Prostate gland (tissue), 2 donors: ENCODE data around the gene TMEM185B. TPM values are rescaled to one million over a fixed set of nuclear protein-coding genes. Genes with fewer than 3 reads are reported as not detected.

Experiments used
- DNase-seq: peaks from one replicate; pipeline ENCODE4 v3.0.0-alpha.2; 2019; ENCODE audit warnings: low spot score
- H3K27ac ChIP-seq, 2 donors: fragments of 200-600 bp; sonication (generic); 2 replicates each; pipeline ENCODE4 v1.5.1; 2017 to 2019
- H3K27me3 ChIP-seq: fragments of 200-600 bp; sonication (generic); replicated peaks from 2 replicates; pipeline ENCODE4 v1.5.1; 2019; ENCODE audit not compliant: insufficient read depth
- H3K36me3 ChIP-seq, 2 donors: fragments of 200-600 bp; sonication (generic); 1 replicate in 1 of 2; 2 replicates in 1 of 2; pipeline versions ENCODE4 v1.5.1 to v1.8.1; 2017 to 2019
- H3K4me1 ChIP-seq: fragments of 200-600 bp; sonication (generic); replicated peaks from 2 replicates; pipeline ENCODE4 v1.5.1; 2019
- H3K4me3 ChIP-seq, 2 donors: fragments of 200-600 bp; sonication (generic); 2 replicates each; pipeline ENCODE4 v1.5.1; 2017 to 2019
- H3K9me3 ChIP-seq: fragments of 200-600 bp; sonication (generic); 2 replicates; pipeline ENCODE4 v1.5.1; 2017
- CTCF ChIP-seq, 4 experiments: fragments of 200-600 bp in 2 of 4; fragments of 450-650 bp in 2 of 4; sonication (generic) in 2 of 4; IDR thresholded peaks; 1 replicate in 3 of 4; 2 replicates in 1 of 4; pipeline ENCODE4 v1.5.1; 2016 to 2019; ENCODE audit warnings: antibody characterized with exemption in 4 of 4, mild to moderate bottlenecking in 2 of 4, moderate library complexity in 2 of 4
- POLR2A ChIP-seq: fragments of 450-650 bp; IDR thresholded peaks from one replicate; pipeline ENCODE4 v1.6.1; 2016; ENCODE audit warnings: antibody characterized with exemption, mild to moderate bottlenecking
- POLR2AphosphoS5 ChIP-seq: sonication (generic); formaldehyde crosslinking; IDR thresholded peaks from one replicate; pipeline ENCODE4 v1.6.1; 2017; ENCODE audit warnings: antibody characterized with exemption
- WGBS: methylation state at CpG from one replicate; pipeline ENCODE4 v1.1.5; 2018; 5-methylcytosine and 5-hydroxymethylcytosine counted together
- intact Hi-C: fragments of 100-400 bp; cut with DNase I; formaldehyde crosslinking; loops from one replicate; pipeline ENCODE4 v1.14.2; 2022
- total RNA-seq, 2 donors: library from RNA; depleted of rRNA; stranded (reverse); fragments of >200 nt; gene quantifications; one replicate each; pipeline ENCODE4 v1.1.0, GENCODE V29; 2016

TMEM185B gene
- total RNA-seq, 2 donors from 2014 or later, result 53.7 to 72.3 TPM

- no peak overlapping the region for H3K4me3 ChIP-seq
- 78% methylated on average over 9 of the region's 9 CpGs for WGBS
- peaks cover 5% of the 10 kb centered on the region for H3K4me1 ChIP-seq
- no peaks in the 10 kb centered on the region for H3K9me3 ChIP-seq
- no peaks in the 10 kb centered on the region for H3K27me3 ChIP-seq
- H3K36me3 ChIP-seq, result no peaks in the 10 kb centered on the region
- DNase-seq, result no peak
- TF ChIP-seq POLR2A (no peak), CTCF (IDR thresholded peaks at IDR 0.05) (no peak), POLR2AphosphoS5 (no peak)
- H3K27ac ChIP-seq, result peak overlapping the region in 1 of 2 donors; percentile 19
- intact Hi-C loops, result no loop called here
Measured at GRCh38 chr2:120225549-120226065, 2.4 kb upstream of the TMEM185B start.

- no peaks in the 10 kb centered on the region for H3K9me3 ChIP-seq
- WGBS, result 85% methylated on average over 9 of the region's 9 CpGs
- TF ChIP-seq POLR2AphosphoS5 (peak; percentile 17), CTCF (IDR thresholded peaks at IDR 0.05) (no peak)
- H3K4me1 ChIP-seq, result peaks cover 5% of the 10 kb centered on the region
- no peak for DNase-seq
- no peaks in the 10 kb centered on the region for H3K36me3 ChIP-seq
- intact Hi-C loops, result no loop called here
- H3K4me3 ChIP-seq, result no peak overlapping the region
- H3K27me3 ChIP-seq, result no peaks in the 10 kb centered on the region
- H3K27ac ChIP-seq, result peak overlapping the region in 1 of 2 donors; percentile 19
Measured at GRCh38 chr2:120224735-120225548, 1.7 kb upstream of the TMEM185B start.

- H3K36me3 ChIP-seq, result no peaks in the 10 kb centered on the region
- no peak for DNase-seq
- peak overlapping the region in 1 of 2 donors; percentile 67 for H3K4me3 ChIP-seq
- intact Hi-C loops, result no loop called here
- no peaks in the 10 kb centered on the region for H3K9me3 ChIP-seq
- TF ChIP-seq POLR2A (no peak), CTCF (IDR thresholded peaks at IDR 0.05) (no peak), POLR2AphosphoS5 (no peak)
- H3K27me3 ChIP-seq, result no peaks in the 10 kb centered on the region
- H3K4me1 ChIP-seq, result peaks cover 5% of the 10 kb centered on the region
- H3K27ac ChIP-seq, result peak overlapping the region; percentile 92 to 93
- 88% methylated on average over 13 of the region's 13 CpGs for WGBS
Measured at GRCh38 chr2:120224256-120224655, 1.1 kb upstream of the TMEM185B start.

GRCh38 chr2:120222186-120223033, 790 bp downstream of the TMEM185B start:
- Histone ChIP-seq H3K4me1 (peaks cover 5% of the 10 kb centered on the region), H3K4me3 (peak overlapping the region; percentile 67 to 70), H3K9me3 (no peaks in the 10 kb centered on the region), H3K36me3 (no peaks in the 10 kb centered on the region), H3K27ac (peak overlapping the region; percentile 92 to 93), H3K27me3 (no peaks in the 10 kb centered on the region)
- TF ChIP-seq POLR2A, result no peak
- TF ChIP-seq CTCF (IDR thresholded peaks at IDR 0.05), result no peak
- no peak for TF ChIP-seq POLR2AphosphoS5
- intact Hi-C loops, result loop anchor here (2.0 kb wide), 1 partner anchor 30 kb away; the partner anchor contains the start of gene RALB
- DNase-seq, result no peak
- 75% methylated on average over 49 of the region's 49 CpGs for WGBS
